ENCODE results near the gene PMPCA. TPM values are rescaled to one million over a fixed set of nuclear protein-coding genes. Genes with fewer than 3 reads are reported as not detected.

PMPCA gene
- polyA plus RNA-seq, 1 donor = 69.4 TPM

DNA sequence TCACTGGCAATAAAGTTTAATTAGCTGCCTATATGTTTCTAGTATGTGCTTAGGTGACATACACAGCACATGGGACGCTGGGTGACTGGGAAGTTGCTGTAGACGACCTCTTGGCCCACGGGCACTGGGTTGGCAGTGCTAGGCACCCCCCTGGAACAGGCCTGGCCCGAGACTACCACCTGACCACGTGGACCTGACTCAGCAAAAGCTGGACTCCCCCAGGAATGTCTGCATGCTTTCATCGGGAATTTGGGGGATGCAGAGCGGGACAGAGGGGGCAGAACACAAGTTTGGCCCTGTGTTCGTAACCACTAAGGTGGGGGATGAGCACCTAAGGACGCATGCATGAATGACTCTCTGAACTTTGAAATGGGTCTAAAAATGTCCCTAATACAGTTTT is 45.8 kb downstream of the PMPCA start:
- DNase-seq = no peak

DNA sequence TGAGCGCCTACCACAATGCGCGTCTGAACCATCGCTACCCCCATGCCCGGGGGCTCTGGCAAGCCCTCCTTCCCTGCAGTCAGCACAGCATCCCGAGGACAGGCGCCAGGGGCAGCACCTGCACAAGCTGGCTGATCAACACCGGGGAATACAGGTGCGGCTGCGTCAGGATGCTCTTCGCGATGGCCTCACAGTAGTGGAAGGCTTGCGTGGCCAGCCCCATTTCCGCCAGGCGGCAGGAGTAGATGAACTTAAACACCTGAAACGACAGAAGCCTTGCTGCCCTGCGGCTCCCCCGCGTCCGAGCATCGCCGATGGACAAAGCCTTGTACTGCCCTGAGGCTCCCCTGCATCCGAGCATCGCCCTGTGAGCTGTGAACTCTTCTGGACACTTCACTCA is 46.9 kb downstream of the PMPCA start:
- DNase-seq = no peak

GRCh38 chr9:136459425-136459824 is 49.0 kb downstream of the PMPCA start:
- DNase-seq = no peak

GRCh38 chr9:136460772-136461325 is 50.4 kb downstream of the PMPCA start:
- DNase-seq = no peak

DNA sequence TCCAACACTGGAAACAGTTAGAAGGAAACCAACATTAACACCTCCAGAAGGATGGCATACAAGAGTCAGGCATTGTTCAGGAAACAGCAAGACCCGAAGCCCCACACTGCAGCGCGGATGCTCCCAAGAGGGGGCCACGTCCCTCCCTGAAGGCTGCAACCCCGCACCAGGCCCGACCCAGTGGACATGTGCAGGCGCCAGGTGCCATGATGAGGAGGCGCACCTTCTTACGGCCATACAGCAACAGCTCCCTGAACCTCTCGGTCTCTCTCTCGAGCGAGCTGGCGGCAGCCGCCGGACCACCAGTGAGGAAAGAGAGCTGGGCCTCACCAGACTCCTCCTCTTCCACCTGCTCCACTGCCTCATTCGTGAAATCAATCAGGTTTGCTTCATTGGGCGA is 52.2 kb downstream of the PMPCA start:
- DNase-seq = no peak

- no peak for DNase-seq
These were observed 53.1 kb downstream of the PMPCA start for GRCh38 chr9:136463578-136463977.

DNA sequence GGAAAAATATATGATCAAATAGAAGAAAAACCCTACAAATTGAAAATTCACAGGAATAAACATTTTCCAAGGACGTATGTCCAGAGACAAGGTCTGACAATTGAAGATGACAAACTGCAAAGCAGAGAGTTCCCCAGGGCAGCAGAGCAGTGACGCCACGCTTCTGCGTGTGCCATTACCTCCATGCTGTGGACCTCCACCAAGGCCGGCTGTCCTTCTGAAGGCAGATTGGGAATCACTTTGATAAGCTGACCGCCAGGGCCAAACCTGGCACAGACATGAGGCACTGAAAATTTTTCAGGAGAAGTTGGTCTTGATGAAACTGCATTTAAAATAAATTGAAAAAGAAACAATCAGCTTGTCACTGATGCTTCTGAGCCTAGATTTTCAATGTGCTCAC is 53.8 kb downstream of the PMPCA start:
- no peak for DNase-seq

DNA sequence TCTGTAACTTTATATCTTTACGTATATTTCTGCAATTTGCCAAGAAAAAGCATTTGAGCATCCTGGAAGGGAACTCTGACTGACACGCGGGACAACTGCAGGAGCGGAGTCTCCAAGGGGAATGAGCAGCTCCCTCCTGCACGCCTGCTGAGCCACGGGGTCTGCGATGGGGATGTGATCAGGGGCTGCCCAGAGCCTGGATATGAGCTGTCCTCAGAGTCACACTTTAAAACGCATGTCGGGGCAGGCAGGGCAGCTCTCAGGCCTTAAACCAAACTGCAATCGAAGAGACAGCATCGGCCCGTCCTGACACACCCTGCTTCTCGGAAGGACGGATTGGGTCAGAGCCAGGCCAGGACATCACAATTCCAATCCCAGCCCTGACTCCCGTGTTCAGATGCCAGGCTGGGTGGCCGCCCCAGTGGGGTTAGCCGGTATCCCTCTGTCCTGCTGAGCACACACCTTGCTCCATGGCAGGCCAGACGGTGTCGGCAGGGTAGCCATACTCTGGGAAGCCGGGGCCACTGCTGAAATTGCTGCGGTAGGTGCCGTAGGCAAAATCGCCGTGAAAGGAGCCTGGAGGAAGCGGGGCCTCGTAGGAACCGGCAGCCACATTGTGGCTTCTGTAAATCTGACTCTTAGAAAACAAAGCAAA is 55.2 kb downstream of the PMPCA start:
- no peak for DNase-seq

DNA sequence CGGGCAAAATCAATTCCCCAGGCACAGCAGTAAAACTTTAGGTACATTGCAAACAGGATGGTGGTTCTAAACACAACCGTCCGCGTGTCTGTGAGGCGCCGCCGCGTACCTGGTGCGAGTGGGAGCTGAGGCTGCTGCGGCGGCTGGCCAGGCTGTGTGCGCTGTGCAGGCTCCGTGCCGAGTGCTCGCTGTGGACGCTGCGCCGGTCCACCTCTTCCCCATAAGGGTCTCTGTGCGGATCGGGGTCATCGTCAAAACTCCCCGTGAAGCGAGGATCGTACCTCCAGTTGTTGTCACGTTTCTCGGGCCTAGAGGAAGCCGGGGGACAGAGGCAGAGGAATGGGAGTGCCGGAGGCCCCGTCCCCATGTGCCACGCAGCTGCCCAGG is 55.7 kb downstream of the PMPCA start:
- no peak for DNase-seq

- no peak for DNase-seq
These were observed 57.3 kb downstream of the PMPCA start for GRCh38 chr9:136467766-136468165.

DNA sequence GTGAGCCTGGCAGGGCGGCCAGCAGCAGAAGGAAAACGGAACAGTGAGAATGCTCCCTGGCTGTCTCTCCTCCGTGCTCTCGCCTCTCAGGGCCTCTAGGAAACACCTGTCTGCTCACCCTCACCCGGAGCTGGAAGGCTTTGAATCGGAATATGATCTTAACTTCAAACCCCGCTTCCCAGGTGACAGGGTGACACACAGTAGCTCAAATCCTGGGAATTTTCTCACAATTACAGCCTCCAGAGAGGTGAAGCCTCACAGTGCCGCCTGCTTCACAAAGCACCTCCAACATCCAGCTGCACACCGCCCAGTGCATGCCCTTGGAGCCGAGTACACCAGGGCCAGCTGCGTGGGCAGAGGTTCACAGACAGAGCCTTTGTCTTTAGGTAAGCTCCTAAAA is 59.9 kb downstream of the PMPCA start:
- DNase-seq = no peak

- DNase-seq = no peak
These were observed 60.5 kb downstream of the PMPCA start for GRCh38 chr9:136470792-136471469.

DNA sequence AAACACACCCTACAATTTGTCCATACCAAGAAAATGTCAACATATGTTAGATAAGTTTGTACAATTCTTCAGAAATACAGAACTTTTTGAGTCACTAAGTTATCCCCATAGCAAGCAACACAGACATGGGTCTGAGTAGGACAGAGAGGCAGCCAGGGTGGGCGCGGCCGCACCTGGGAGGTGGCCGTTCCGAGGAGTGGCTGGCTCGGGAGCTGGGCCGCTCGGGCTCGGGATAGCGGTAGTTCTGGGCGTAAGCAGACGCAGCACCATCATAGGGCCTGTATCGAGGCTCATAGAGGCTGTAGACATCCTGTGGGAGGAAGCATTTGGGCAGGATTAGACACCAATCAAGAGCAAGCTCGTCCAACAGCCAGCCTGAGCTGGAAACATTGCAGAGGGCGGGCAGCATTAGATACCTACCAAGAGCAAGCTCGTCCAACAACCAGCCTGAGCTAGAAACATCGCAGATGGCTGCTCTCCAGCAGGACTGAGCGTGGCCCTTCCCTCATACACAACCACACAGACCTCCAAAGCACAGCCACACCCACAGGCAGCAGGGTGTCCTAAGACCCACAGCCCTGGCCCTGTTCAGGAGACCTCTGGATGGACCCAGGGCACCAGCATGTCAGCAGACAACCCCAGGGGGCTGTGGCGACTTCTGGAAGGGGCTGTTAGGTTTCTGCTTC is 61.5 kb downstream of the PMPCA start:
- no peak for DNase-seq

GRCh38 chr9:136472640-136473353 is 62.3 kb downstream of the PMPCA start:
- no peak for DNase-seq

GRCh38 chr9:136473354-136473721 is 62.9 kb downstream of the PMPCA start:
- no peak for DNase-seq

Other genes starting within 250 kb of the PMPCA start
- not detected for gene LHX3, start 205.5 kb upstream of the PMPCA start, polyA plus RNA-seq (ENCODE audit: insufficient read length)
- 18.6 TPM for gene QSOX2, start 164.8 kb upstream of the PMPCA start, polyA plus RNA-seq (ENCODE audit: insufficient read length)
- gene CCDC187, start 106.6 kb upstream of the PMPCA start, polyA plus RNA-seq (ENCODE audit: insufficient read length) = 2.2 TPM
- 27.4 TPM for gene GPSM1, start 83.1 kb upstream of the PMPCA start, polyA plus RNA-seq (ENCODE audit: insufficient read length)
- 4.3 TPM for gene DNLZ, start 46.9 kb upstream of the PMPCA start, polyA plus RNA-seq (ENCODE audit: insufficient read length)
- 1.8 TPM for gene CARD9, start 37.0 kb upstream of the PMPCA start, polyA plus RNA-seq (ENCODE audit: insufficient read length)
- gene SNAPC4, start 10.5 kb upstream of the PMPCA start, polyA plus RNA-seq (ENCODE audit: insufficient read length) = 13.6 TPM
- gene ENTR1, start within 50 bp of the PMPCA start, polyA plus RNA-seq (ENCODE audit: insufficient read length) = 59.1 TPM
- 12.6 TPM for gene INPP5E, start 29.2 kb downstream of the PMPCA start, polyA plus RNA-seq (ENCODE audit: insufficient read length)
- 68.5 TPM for gene SEC16A, start 72.4 kb downstream of the PMPCA start, polyA plus RNA-seq (ENCODE audit: insufficient read length)
- 26.4 TPM for gene NOTCH1, start 135.4 kb downstream of the PMPCA start, polyA plus RNA-seq (ENCODE audit: insufficient read length)

Data from left kidney (tissue), 2 donors.